K562 (cell line): ENCODE data around the gene MED22. TPM values are rescaled to one million over a fixed set of nuclear protein-coding genes. Genes with fewer than 3 reads are reported as not detected.

Experiments
- ATAC-seq: fragments of 200-7000 bp; cut with Tn5 transposase; 3 replicates; pipeline ENCODE4 v1.9.1; 2020; ENCODE audit warnings: moderate library complexity
- BruUV-seq: library from RNA; stranded (reverse); fragments of 400-500 nt; replicated peaks from 2 replicates; lab custom pipeline; 2021; lab: Mats Ljungman, UMichigan
- CTCF ChIA-PET: fragments of 300-600 bp; formaldehyde crosslinking; extraction: SDS; loops from one replicate; lab custom pipeline; 2021; ENCODE audit warnings: low intra/inter-chr PET ratio; lab: Yijun Ruan, JAX
- POLR2A ChIA-PET: fragments of 300-600, 350-650 bp; sonication (Branson Sonifier 250); formaldehyde crosslinking; extraction: SDS; loops from one replicate; lab custom pipeline; 2021; ENCODE audit warnings: antibody characterized with exemption, inconsistent platforms; lab: Yijun Ruan, JAX
- DNase-seq, 4 experiments: peaks; one replicate each; pipeline versions ENCODE4 v3.0.0 to v3.0.0-alpha.2; 2011 to 2018; ENCODE audit warnings: low spot score in 3 of 4, mixed read lengths in 3 of 4; ENCODE audit errors: extremely low read depth in 1 of 4
- FAIRE-seq: peaks from 2 replicates; lab custom pipeline; 2011; peaks lifted over from hg19 to GRCh38; lab: Jason Lieb, UNC
- H2AFZ ChIP-seq: 2 replicates; pipeline ENCODE4 v1.6.0; 2011; ENCODE audit warnings: low read depth, low read length, control low read depth, inconsistent platforms
- H3K27ac ChIP-seq: fragments of 200-600 bp; 3 replicates; pipeline ENCODE4 v1.8.0; 2011; ENCODE audit warnings: low read depth, mild to moderate bottlenecking, control low read depth, inconsistent platforms, low read length, moderate library complexity, mixed read lengths; ENCODE audit errors: extremely low read depth
- H3K27me3 ChIP-seq, 2 experiments: fragments of 300-600 bp in 1 of 2; 2 replicates in 1 of 2; 3 replicates in 1 of 2; pipeline versions ENCODE4 v1.6.0 to v1.8.0; 2011; ENCODE audit warnings: inconsistent platforms in 2 of 2, low read length in 2 of 2, mild to moderate bottlenecking in 1 of 2, mixed read lengths in 1 of 2, moderate library complexity in 1 of 2; ENCODE audit not compliant: control insufficient read depth in 2 of 2, insufficient read depth in 2 of 2
- H3K36me3 ChIP-seq: fragments of 300-600 bp; 3 replicates; pipeline ENCODE4 v1.8.0; 2011; ENCODE audit warnings: mild to moderate bottlenecking, low read length, inconsistent platforms; ENCODE audit not compliant: control insufficient read depth, insufficient read depth
- H3K4me1 ChIP-seq, 2 experiments: fragments of 200-600 bp in 1 of 2; replicated peaks in 1 of 2; 2 replicates in 1 of 2; 3 replicates in 1 of 2; pipeline versions ENCODE4 v1.5.1 to v1.8.0; 2011; ENCODE audit warnings: inconsistent platforms in 2 of 2, low read length in 2 of 2, mild to moderate bottlenecking in 1 of 2, mixed read lengths in 1 of 2, moderate library complexity in 1 of 2; ENCODE audit not compliant: control insufficient read depth in 2 of 2, insufficient read depth in 2 of 2
- H3K4me2 ChIP-seq: 2 replicates; pipeline ENCODE4 v1.6.1; 2011; ENCODE audit warnings: low read length, control low read depth, inconsistent platforms, mixed read lengths; ENCODE audit not compliant: insufficient read depth
- H3K4me3 ChIP-seq: fragments of 200-600 bp; sonication (generic), shearing (Covaris generic); 2 replicates; pipeline ENCODE4 v1.5.1; 2016; ENCODE audit warnings: control low read depth, inconsistent platforms
- H3K79me2 ChIP-seq: fragments of 200-600 bp; 3 replicates; pipeline ENCODE4 v1.8.0; 2011; ENCODE audit warnings: low read length, inconsistent platforms; ENCODE audit not compliant: control insufficient read depth, insufficient read depth
- H3K9ac ChIP-seq, 2 experiments: 2 replicates each; pipeline versions ENCODE4 v1.6.0 to v1.6.1; 2011; ENCODE audit warnings: low read depth in 2 of 2, low read length in 2 of 2, control low read depth in 1 of 2, inconsistent platforms in 1 of 2, mild to moderate bottlenecking in 1 of 2, mixed read lengths in 1 of 2; ENCODE audit not compliant: insufficient read depth in 1 of 2
- H3K9me1 ChIP-seq: one replicate; pipeline ENCODE4 v1.6.0; 2011; ENCODE audit warnings: inconsistent platforms, mild to moderate bottlenecking, low read length, moderate library complexity; ENCODE audit not compliant: control insufficient read depth, insufficient read depth
- H3K9me3 ChIP-seq: replicated peaks from 2 replicates; pipeline ENCODE4 v1.5.1; 2011; ENCODE audit warnings: low read depth, low read length, inconsistent platforms; ENCODE audit not compliant: control insufficient read depth, insufficient read depth
- H4K20me1 ChIP-seq: replicated peaks from 2 replicates; pipeline ENCODE4 v1.6.1; 2011; ENCODE audit warnings: low read length, inconsistent platforms, mixed read lengths; ENCODE audit not compliant: control insufficient read depth, insufficient read depth
- CXXC5 ChIP-seq: fragments of 250-450 bp; sonication (Bioruptor Pico); IDR thresholded peaks from 2 replicates; pipeline ENCODE4 v1.8.0; 2022; ENCODE audit warnings: inconsistent platforms, mild to moderate bottlenecking, moderate library complexity
- GABPB2 ChIP-seq: fragments of 250-450 bp; sonication (Bioruptor Pico); conservative IDR thresholded peaks from 2 replicates; pipeline ENCODE4 v1.5.1; 2021; ENCODE audit warnings: mild to moderate bottlenecking
- PATZ1 ChIP-seq: fragments of 250-450 bp; sonication (Bioruptor Pico); IDR thresholded peaks from 2 replicates; pipeline ENCODE4 v1.5.0; 2020; ENCODE audit warnings: mild to moderate bottlenecking, borderline replicate concordance
- PRDM10 ChIP-seq: fragments of 450-650 bp; IDR thresholded peaks from 2 replicates; pipeline ENCODE4 v1.6.1; 2018; ENCODE audit not compliant: partially characterized antibody
- SIN3A ChIP-seq, 2 experiments: fragments of 150-350 bp in 1 of 2; IDR thresholded peaks; 2 replicates each; pipeline ENCODE4 v1.6.1; 2011 to 2016; ENCODE audit warnings: borderline replicate concordance in 2 of 2, low read depth in 2 of 2, low read length in 2 of 2, mild to moderate bottlenecking in 2 of 2, moderate library complexity in 2 of 2; ENCODE audit not compliant: control insufficient read depth in 1 of 2
- ZNF436 ChIP-seq: fragments of 250-450, 450-650 bp; sonication (Bioruptor Pico); formaldehyde crosslinking; IDR thresholded peaks from 2 replicates; pipeline ENCODE4 v1.7.0; 2020; ENCODE audit warnings: mild to moderate bottlenecking
- WGBS: fragments of 100-300 bp; shearing (Covaris generic); methylation state at CpG from one replicate; pipeline ENCODE4 v1.1.6; 2016; ENCODE audit warnings: low coverage, mixed read lengths; ENCODE audit not compliant: insufficient coverage; ENCODE audit errors: missing lambda C conversion rate; 5-methylcytosine and 5-hydroxymethylcytosine counted together
- in situ Hi-C: fragments of 300-500 bp; cut with MboI; formaldehyde crosslinking; loops from 4 replicates; pipeline ENCODE4 v1.15.0; 2018; ENCODE audit warnings: inconsistent platforms, mixed read lengths
- intact Hi-C: fragments of 100-400 bp; cut with micrococcal nuclease; formaldehyde crosslinking; loops from 2 replicates; pipeline ENCODE4 v1.14.2; 2022
- polyA plus RNA-seq, 8 experiments: library from polyadenylated mRNA; depleted of rRNA in 4 of 8; stranded (reverse) in 5 of 8; unstranded in 3 of 8; fragments of >200 nt; fragmentation: Nextera tagmentation in 2 of 8; fragmentation: Illumina TruSeq in 1 of 8; extraction: Ambion mirVana in 2 of 8; extraction: Trizol in 1 of 8; gene quantifications; 2 replicates each; pipeline versions ENCODE4 v1.2.1 to v1.2.3, GENCODE V29; 2011 to 2014; ENCODE audit warnings: inconsistent platforms in 1 of 8, missing spikeins in 1 of 8
- total RNA-seq, 7 experiments: library from RNA; depleted of rRNA in 6 of 7; stranded (reverse); fragments of >200 nt in 6 of 7; fragmentation: Illumina TruSeq in 2 of 7; extraction: Trizol in 2 of 7; gene quantifications; 2 replicates each; pipeline versions ENCODE4 v1.2.1 to v1.2.3, GENCODE V29; 2011 to 2021; ENCODE audit warnings: low replicate concordance in 1 of 7

Gene MED22
- total and polyA plus RNA-seq, 9 of the 15 experiments (the other 6 are each of a cell fraction or from before 2014, with no cell fraction given) = 0.73 to 35.6 (median 22.3) TPM

GRCh38 chr9:133389025-133389557 lies 41.2 kb upstream of the MED22 start:
- in situ Hi-C loops = no loop called here
- Histone ChIP-seq H3K4me1 (peaks cover 0 to 17% of the 10 kb centered on the region in 2 experiments; a peak in 2 of 5 replicates), H3K9me3 (no peaks in the 10 kb centered on the region)
- TF ChIP-seq GABPB2 (CRISPR knock-in tag) = no peak
- TF ChIP-seq, all 486 proteins: peak for 0
- CTCF ChIA-PET = no interaction called here
- no peak for ATAC-seq
- Histone ChIP-seq H3K36me3 (no peaks in the 10 kb centered on the region), H3K4me2 (no peak overlapping the region), H3K79me2 (no peaks in the 10 kb centered on the region), H4K20me1 (no peaks in the 10 kb centered on the region; the same call in 1 of the 2 replicates), H3K9ac (no peak overlapping the region), H3K9me1 (no peaks in the 10 kb centered on the region), H2AFZ (no peak overlapping the region), H3K27ac (no peak overlapping the region), H3K27me3 (peaks cover 29 to 59% of the 10 kb centered on the region in 2 experiments; a peak in 4 of 5 replicates), H3K4me3 (no peak overlapping the region)
- no peak for FAIRE-seq
- WGBS = 29% methylated on average over 12 of the region's 12 CpGs
- BruUV-seq = no TSS peak
- no peak for DNase-seq
- intact Hi-C loops = no loop called here
- POLR2A ChIA-PET = interaction anchor here (0.6 to 1.3 kb wide), 2 partner anchors 12 kb away, joined by 3 read pairs; no protein-coding TSS in a partner anchor

GRCh38 chr9:133387680-133388079 lies 39.7 kb upstream of the MED22 start:
- intact Hi-C loops (no loop called here), in situ Hi-C loops (no loop called here)
- no peak overlapping the region for H3K4me3 ChIP-seq
- no peak for ATAC-seq
- no peak overlapping the region for H3K4me2 ChIP-seq
- DNase-seq = no peak
- ChIA-PET CTCF (no interaction called here), POLR2A (interaction anchor here (2.3 to 2.9 kb wide), 2 partner anchors 10 to 11 kb away, joined by 7 to 13 read pairs; partner anchors contain the start of gene STKLD1)
- H4K20me1 ChIP-seq = no peaks in the 10 kb centered on the region; the same call in 1 of the 2 replicates
- no peaks in the 10 kb centered on the region for H3K79me2 ChIP-seq
- peaks cover 0 to 17% of the 10 kb centered on the region in 2 experiments; a peak in 2 of 5 replicates for H3K4me1 ChIP-seq
- no TSS peak for BruUV-seq
- no peak overlapping the region for H3K27ac ChIP-seq
- 6% methylated on average over 9 of the region's 9 CpGs for WGBS
- no peak overlapping the region for H3K9ac ChIP-seq
- H3K9me1 ChIP-seq = no peaks in the 10 kb centered on the region
- no peak overlapping the region for H2AFZ ChIP-seq
- H3K36me3 ChIP-seq = no peaks in the 10 kb centered on the region
- peaks cover 5% of the 10 kb centered on the region for H3K9me3 ChIP-seq
- peaks cover 29 to 55% of the 10 kb centered on the region in 2 experiments; a peak in 4 of 5 replicates for H3K27me3 ChIP-seq
- no peak for TF ChIP-seq CXXC5
- TF ChIP-seq PRDM10 = peak; percentile 83
- TF ChIP-seq PATZ1 (CRISPR knock-in tag) = no peak
- no peak for TF ChIP-seq ZNF436
- no peak for TF ChIP-seq SIN3A (IDR thresholded peaks at IDR 0.05; ENCODE audit: borderline replicate concordance in 2 of 2, control insufficient read depth in 1 of 2, low read depth in 2 of 2, low read length in 2 of 2)
- no peak for FAIRE-seq
